Fibroblast of skin of back (primary cell): ENCODE data around the gene AGAP1.
"Not testable (repeated sequence)": the region's sequence is repeated elsewhere in the genome, so short reads cannot be mapped to it uniquely, and the experiment has no call there.

Source experiments
- DNase-seq: peaks from one replicate; pipeline ENCODE4 v3.0.0-alpha.2; 2013

AGAP1 gene

GRCh38 chr2:236133410-236134012 is 639.7 kb downstream of the AGAP1 start:
- no peak for DNase-seq

- DNase-seq, result no peak
Observed at GRCh38 chr2:236136538-236136937, 642.7 kb downstream of the AGAP1 start.

DNA sequence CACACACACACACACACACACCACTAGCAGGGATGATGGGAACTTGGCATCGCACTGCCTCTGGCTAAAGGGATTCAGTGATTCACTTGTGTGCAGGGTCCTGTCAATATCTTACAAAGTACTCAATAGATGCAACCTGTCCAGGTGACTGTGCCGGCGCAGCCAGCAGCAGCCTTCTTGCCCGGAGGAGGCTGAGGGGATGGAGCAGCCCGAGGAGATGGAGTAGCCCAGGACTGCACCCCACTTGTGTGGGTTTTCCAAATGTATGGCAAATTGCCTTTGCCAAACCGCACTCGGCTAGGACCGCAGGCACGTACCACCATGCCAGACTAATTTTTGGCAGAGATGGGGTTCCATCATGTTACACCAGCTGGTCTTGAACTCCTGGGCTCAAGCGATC is 643.2 kb downstream of the AGAP1 start:
- no peak for DNase-seq

GRCh38 chr2:236141616-236142015 is 647.8 kb downstream of the AGAP1 start:
- DNase-seq, result not testable (repeated sequence)

DNA sequence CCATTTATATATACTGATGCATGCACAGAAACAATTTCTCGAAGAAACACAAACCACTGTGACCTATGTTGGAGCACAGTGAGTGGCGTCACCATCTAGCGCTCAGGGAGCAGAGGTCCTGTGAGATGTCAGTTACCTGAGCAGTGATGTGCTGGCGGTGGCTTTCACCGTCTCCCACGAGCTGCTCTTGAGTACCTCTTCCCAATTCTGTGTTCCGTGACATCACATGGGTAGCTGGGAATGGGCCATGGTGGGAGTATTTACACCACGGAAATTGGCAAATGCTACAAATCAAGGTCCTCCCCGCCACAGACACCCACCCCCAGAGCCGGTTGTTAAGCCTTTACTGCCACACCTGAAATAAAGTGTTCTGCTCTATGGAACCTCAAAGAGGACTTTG is 650.0 kb downstream of the AGAP1 start:
- DNase-seq, result no peak

DNA sequence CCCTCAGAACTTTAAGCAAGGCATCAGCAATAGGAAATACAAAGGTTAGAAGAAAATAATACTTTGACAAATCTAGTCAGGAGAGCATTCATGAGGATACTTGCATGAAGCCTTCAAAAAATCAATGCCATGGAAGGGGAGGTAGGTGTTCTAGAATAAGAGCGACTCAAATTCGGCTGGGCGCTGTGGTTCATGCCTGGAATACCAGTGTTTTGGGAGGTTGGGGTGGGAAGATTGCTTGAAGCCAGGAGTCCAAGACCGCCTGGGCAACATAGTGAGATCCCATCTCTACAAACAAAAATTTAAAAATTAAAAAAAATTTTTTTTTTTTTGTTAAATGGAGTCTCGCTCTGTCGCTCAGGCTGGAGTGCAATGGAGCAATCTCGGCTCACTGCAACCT is 652.6 kb downstream of the AGAP1 start:
- DNase-seq, result no peak

- no peak for DNase-seq
Observed at GRCh38 chr2:236155406-236155805, 661.6 kb downstream of the AGAP1 start.

GRCh38 chr2:236156095-236156859 is 662.4 kb downstream of the AGAP1 start:
- DNase-seq, result no peak

- DNase-seq, result no peak
Observed at GRCh38 chr2:236156860-236157194, 663.0 kb downstream of the AGAP1 start.

GRCh38 chr2:236157366-236157765 is 663.5 kb downstream of the AGAP1 start:
- DNase-seq, result no peak

DNA sequence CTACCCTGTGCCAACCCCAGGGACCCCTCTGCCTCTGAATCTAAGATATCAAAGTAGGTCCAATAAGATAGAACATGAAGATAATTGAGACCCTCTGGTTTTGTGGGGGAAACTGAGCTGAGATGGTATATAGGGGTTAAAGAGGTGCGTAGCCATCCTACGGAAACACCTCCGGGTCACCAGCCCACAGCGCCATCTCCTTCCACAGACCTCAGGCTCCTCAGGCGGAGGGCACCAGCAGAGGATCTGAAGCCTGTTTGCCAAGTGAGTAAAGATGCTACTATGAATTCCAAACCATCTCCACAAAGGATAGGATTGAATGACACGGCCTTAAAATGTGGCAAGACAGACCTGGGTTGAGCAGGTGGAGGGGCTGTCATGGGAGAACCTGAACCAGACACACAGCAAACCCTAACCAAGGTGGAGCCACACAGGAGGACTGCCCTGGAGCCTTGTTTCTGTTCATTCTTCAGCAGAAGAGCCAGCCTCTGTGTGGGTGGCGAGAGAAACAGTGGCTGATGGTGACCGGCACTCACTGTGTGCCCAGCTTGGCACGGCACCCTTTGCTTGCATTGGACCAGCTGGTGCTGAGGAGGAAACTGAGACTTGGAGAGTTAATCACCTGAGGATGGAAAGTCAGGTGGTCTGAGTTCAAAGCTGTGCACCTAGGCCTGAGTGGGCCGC is 664.1 kb downstream of the AGAP1 start:
- DNase-seq, result no peak

DNA sequence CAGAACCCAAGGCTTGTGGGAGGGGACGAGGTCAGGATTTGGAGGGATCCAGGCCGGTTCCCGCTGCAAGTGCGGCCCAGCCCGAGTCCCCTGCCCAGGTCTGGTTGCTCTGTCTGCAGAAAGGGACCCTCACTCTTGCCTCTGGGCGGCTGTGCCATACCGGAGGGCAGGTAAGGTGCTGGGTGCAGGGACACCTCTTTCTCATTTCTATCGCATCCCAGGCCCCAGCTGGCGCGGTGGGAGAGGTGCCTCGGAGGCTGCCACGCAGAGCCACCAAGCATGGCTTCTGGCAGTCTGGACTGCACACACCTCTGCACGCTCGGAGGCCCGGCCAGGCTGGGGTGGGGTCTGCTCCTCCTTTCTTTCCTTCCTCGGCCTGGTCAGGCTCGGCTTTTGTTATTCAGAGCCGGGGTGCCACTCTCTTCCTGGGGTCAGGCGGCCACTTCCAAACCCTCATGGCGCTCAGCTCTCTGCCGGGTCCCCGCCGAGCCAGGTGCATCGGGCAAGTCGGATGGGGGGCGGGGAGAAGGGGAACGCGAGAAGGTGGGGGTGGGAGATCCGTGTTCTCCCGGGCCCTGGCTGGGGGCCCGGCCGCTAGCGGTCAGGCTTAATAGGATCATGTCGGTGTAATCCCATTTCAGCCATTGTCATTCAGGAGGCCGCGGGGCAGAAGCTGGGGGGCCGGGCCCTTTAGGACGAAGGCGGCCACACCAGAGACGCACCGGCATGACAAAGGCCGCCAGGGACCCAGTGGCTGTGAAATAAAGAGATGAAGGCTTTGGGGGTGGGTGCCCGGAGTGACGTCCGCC is 665.3 kb downstream of the AGAP1 start:
- no peak for DNase-seq

GRCh38 chr2:236159778-236160170 is 665.9 kb downstream of the AGAP1 start:
- no peak for DNase-seq

- no peak for DNase-seq
Observed at GRCh38 chr2:236160366-236161081, 666.7 kb downstream of the AGAP1 start.

GRCh38 chr2:236161082-236161462 is 667.2 kb downstream of the AGAP1 start:
- no peak for DNase-seq

DNA sequence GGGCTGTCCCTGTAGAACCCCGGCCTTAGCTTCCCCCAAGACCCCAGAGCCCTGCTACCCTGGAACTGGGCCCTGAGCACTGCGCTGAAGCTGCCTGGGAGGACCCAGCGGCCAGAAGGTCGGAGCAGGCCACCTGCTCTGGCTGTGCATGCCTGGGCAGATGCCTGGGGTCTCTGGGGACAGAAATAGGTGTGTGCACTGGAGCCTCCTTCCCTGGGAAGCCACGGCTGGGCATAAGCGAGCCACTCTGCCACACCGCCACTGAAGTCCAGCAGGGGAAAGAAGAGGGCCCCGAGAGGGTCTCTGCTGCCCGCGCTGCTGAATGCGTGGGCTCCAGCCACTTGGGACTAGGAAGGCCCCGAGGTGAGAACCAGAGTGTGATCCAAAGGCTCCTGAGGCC is 667.7 kb downstream of the AGAP1 start:
- no peak for DNase-seq

DNA sequence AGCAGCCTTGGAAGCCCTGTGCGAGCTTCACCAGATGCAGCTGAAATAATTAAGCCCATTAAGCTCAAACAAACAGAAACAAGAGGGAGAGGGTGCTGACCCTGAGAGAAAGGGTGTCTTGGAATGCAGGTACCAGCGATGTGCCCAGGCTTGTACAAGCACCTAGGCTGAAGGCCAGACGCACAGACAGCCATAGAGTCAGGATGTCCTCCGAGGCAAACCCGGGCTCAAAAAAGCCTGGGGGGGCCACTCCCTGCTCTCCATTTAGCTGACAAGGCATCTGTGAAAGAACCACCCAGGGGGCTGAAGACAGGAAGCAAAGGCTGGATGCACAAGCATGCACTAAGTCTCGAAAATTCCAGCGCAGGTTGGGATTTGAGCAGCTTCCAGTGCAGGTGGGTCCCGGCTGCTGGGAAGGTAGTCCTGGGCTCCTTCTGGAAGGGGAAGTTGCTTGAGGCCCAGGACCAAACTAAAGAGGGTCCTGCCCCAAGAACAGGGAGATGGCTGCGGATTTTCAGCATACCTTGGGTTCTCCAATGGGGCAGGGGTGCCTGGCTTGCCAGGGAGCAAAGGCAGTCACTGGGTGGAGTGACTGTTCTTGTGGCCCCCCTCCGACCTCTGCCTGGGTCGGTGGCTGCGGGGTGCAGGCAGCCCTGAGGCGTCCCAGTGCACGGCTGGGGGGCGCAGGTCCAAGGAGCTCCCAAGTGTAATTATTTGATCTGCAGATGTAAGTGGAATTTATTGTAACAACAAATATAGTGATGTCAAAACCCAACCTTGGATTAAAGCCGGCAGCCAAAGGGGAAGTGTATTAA is 668.4 kb downstream of the AGAP1 start:
- DNase-seq, result peak; percentile 25

GRCh38 chr2:236162882-236163470 is 669.1 kb downstream of the AGAP1 start:
- DNase-seq, result peak; percentile 59

DNA sequence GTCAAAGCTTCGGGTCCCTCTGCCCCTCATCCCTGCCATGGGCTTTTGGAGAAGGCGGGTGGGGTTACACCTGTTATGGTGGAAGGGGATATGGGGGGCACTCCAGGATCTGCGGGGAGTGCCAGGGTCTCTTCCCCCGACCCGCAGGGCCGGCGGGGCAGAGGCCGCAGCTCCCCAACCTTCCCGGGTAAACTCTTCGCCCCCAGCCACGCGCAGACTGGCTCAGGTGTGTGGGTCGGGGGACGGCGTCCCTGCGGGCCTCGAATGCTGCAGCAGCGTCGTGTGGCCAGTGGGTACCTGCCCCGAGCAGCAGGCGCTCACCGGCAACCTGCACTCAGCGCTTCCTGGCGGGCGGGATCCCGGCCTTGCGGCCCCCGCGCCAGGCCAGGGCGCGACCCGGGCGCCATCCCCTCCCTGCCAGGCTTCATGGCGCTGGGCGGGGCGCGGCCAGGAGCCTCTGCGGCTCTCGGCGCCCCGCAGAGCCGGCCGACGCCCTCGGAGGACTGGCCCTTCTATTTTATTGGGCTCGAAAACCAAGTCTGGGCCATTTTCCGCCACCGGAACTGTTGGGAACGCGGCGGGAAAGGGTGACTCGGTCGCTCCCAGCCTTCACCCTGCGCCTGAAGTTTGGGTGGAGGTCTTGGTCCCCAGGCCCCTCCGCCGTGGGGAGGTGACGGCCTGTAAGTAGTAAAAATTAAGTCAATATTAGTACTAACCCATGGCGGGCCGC is 669.8 kb downstream of the AGAP1 start:
- no peak for DNase-seq

DNA sequence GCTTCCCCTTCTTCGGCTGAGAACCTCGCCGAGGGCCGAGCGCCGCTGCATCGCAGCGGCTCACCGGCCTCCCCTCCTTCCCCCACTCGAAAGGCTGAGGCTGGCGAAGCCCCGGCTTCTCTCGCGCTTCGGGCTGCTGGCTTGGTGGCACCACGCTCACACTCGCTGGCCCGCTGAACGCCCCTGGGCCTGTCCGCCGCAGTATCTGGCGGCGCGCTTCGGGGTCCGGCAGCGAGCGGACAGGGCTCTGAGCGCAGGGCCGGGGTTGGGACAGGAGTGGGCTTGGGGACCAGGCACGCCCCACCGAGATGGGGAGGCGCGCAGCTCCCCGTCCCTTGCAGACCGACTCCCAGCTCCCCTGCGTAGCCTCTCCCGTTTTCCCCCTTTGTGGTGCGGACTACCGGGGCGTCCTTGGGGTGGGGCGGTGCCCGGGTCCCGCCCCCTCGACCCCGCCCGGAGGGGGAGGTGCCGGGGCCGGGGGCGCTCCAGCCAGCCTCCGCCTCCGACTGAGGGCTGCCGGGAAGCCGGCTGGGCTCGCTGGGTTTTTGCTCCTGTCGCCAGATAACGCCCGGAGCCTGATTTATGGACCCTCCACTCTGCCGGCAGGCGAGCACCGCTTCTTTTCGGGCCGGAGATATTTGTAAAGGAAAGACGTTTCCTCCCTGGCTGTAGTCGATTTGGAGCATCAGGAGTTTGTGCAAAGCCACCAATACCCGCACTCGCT is 670.5 kb downstream of the AGAP1 start:
- DNase-seq, result peak; percentile 56
